ENCODE data around the gene SAMD9L.

The SAMD9L gene

DNA sequence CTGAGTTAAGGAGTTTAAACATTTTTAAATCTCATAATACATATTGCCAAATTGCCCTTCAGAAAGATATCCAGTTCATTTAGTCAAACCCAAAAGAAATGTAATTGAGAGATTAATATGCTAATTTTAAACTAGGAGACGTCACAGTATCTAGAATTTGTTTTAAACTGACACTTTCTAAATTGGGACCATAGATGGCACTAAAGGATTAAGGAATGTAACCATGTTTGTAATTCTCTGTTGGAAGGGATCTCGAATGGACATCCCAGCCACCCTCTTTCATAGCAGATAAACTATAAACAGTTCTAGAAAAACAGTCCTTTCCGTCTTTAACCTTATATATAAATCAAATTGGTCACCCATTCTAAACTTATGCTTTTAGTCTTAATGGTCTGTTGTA, 30.0 kb upstream of the SAMD9L start:
- no peaks in the 10 kb centered on the region for H3K36me3 ChIP-seq (ENCODE audit: low read length)
- TF ChIP-seq CTCF (IDR thresholded peaks at IDR 0.05; ENCODE audit: insufficient read depth, low read length, poor library complexity, severe bottlenecking) (no peak), EZH2phosphoT487 (conservative IDR thresholded peaks at IDR 0.05; ENCODE audit: low read length) (no peak)
- no peak overlapping the region for H3K9ac ChIP-seq (ENCODE audit: low read length)
- no peaks in the 10 kb centered on the region for H3K9me2 ChIP-seq (replicated peaks; ENCODE audit: insufficient read depth, low read length)
- H4K20me1 ChIP-seq (ENCODE audit: low read depth, low read length): no peaks in the 10 kb centered on the region
- H3K27ac ChIP-seq (ENCODE audit: low read depth, low read length): no peak overlapping the region
- no peaks in the 10 kb centered on the region for H3F3A ChIP-seq (ENCODE audit: insufficient read depth)
- H3K27me3 ChIP-seq (ENCODE audit: low read length): no peaks in the 10 kb centered on the region
- no peak overlapping the region for H2AFZ ChIP-seq (ENCODE audit: low read depth, low read length, severe bottlenecking)
- H3K4me3 ChIP-seq (ENCODE audit: insufficient read depth, low read length, poor library complexity, severe bottlenecking): no peak overlapping the region
- no peaks in the 10 kb centered on the region for H3K9me3 ChIP-seq (ENCODE audit: insufficient read depth, low read length)
- no peak overlapping the region for H3K4me2 ChIP-seq (ENCODE audit: low read depth, low read length, poor library complexity, severe bottlenecking)
- H3K79me2 ChIP-seq (ENCODE audit: insufficient read depth, low read length): no peaks in the 10 kb centered on the region

DNA sequence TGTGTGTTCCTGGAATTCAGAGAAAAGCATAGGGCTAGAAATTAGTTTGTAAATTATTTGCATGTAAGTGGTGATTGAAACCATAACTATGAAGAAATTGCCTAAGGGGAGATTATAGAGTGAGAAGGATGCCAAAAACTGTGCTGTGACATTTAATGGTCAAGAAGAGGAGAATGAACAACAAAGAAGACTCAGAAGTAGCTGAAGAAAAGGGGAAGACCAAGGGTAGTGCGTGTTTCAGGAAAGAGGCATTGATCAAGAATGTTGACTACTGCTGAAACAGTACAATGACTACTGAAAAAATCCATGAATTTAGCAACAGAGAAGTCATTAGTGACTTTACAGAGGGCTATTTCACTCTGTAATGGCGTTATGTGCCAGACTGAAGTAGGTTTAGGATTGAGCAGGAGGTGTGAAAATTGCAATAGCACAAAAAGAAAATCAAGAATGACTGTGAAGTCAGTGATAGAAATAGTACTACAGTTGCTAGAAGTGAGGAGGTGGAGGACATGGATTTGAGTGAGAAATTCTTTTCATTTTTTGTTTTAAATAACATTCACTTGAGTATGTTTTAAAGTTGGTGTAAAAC, 28.9 kb upstream of the SAMD9L start:
- Histone ChIP-seq H3K9me2 (replicated peaks; ENCODE audit: insufficient read depth, low read length) (no peaks in the 10 kb centered on the region), H3F3A (ENCODE audit: insufficient read depth) (no peaks in the 10 kb centered on the region), H4K20me1 (ENCODE audit: low read depth, low read length) (no peaks in the 10 kb centered on the region), H3K4me3 (ENCODE audit: insufficient read depth, low read length, poor library complexity, severe bottlenecking) (no peak overlapping the region), H3K27ac (ENCODE audit: low read depth, low read length) (no peak overlapping the region), H3K9me3 (ENCODE audit: insufficient read depth, low read length) (peaks cover 5% of the 10 kb centered on the region; the same call in 1 of the 2 replicates), H3K27me3 (ENCODE audit: low read length) (no peaks in the 10 kb centered on the region), H3K9ac (ENCODE audit: low read length) (no peak overlapping the region), H3K4me2 (ENCODE audit: low read depth, low read length, poor library complexity, severe bottlenecking) (no peak overlapping the region), H3K36me3 (ENCODE audit: low read length) (no peaks in the 10 kb centered on the region), H2AFZ (ENCODE audit: low read depth, low read length, severe bottlenecking) (no peak overlapping the region), H3K79me2 (ENCODE audit: insufficient read depth, low read length) (no peaks in the 10 kb centered on the region)
- TF ChIP-seq CTCF (IDR thresholded peaks at IDR 0.05; ENCODE audit: insufficient read depth, low read length, poor library complexity, severe bottlenecking): no peak

DNA sequence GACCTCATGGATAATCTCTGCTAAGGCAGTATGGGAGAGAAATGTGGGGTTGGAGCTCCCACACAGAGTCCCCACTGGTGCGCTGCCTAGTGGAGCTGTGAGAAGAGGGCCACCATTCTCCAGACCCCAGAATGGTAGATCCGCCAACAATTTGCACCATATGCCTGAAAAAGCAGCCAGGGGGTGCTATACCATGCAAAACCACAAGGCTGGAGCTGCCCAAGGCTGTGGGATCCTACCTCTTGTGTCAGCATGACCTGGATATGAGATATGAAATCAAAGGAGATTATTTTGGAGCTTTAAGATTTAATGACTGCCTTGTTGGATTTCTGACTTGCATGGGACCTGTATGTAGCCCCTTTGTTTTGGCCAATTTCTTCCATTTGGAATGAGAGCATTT, 27.0 kb upstream of the SAMD9L start:
- H3K27ac ChIP-seq (ENCODE audit: low read depth, low read length): no peak overlapping the region
- TF ChIP-seq EZH2phosphoT487 (conservative IDR thresholded peaks at IDR 0.05; ENCODE audit: low read length) (no peak), CTCF (IDR thresholded peaks at IDR 0.05; ENCODE audit: insufficient read depth, low read length, poor library complexity, severe bottlenecking) (no peak)
- H3K27me3 ChIP-seq (ENCODE audit: low read length): 0 out of 2 replicates have a peak, but pooled peaks cover 4% of the 10 kb centered on the region
- no peaks in the 10 kb centered on the region for H3K9me2 ChIP-seq (replicated peaks; ENCODE audit: insufficient read depth, low read length)
- H3K79me2 ChIP-seq (ENCODE audit: insufficient read depth, low read length): no peaks in the 10 kb centered on the region
- H3K9me3 ChIP-seq (ENCODE audit: insufficient read depth, low read length): peaks cover 20% of the 10 kb centered on the region; the same call in 1 of the 2 replicates
- H2AFZ ChIP-seq (ENCODE audit: low read depth, low read length, severe bottlenecking): no peak overlapping the region
- H4K20me1 ChIP-seq (ENCODE audit: low read depth, low read length): no peaks in the 10 kb centered on the region
- H3F3A ChIP-seq (ENCODE audit: insufficient read depth): no peaks in the 10 kb centered on the region
- H3K4me3 ChIP-seq (ENCODE audit: insufficient read depth, low read length, poor library complexity, severe bottlenecking): no peak overlapping the region
- H3K9ac ChIP-seq (ENCODE audit: low read length): no peak overlapping the region
- H3K36me3 ChIP-seq (ENCODE audit: low read length): no peaks in the 10 kb centered on the region
- no peak overlapping the region for H3K4me2 ChIP-seq (ENCODE audit: low read depth, low read length, poor library complexity, severe bottlenecking)
